CD4-positive, alpha-beta T cell treated with Interleukin-6 for 4 hours (primary cell): Measurements from ENCODE around the gene ST7.

Experiments
- DNase-seq: peaks from one replicate; pipeline ENCODE4 v3.0.0-alpha.2; 2020; ENCODE audit warnings: mixed read lengths

Gene ST7

GRCh38 chr7:116980354-116980753 is 27.1 kb downstream of the ST7 start:
- no peak for DNase-seq

GRCh38 chr7:116981939-116982338 is 28.6 kb downstream of the ST7 start:
- no peak for DNase-seq

GRCh38 chr7:116984511-116984910 is 31.2 kb downstream of the ST7 start:
- no peak for DNase-seq

GRCh38 chr7:116984917-116985316 is 31.6 kb downstream of the ST7 start:
- DNase-seq: no peak

- DNase-seq: no peak
Observed at GRCh38 chr7:116985575-116985974, 32.3 kb downstream of the ST7 start.

- no peak for DNase-seq
Observed at GRCh38 chr7:116986611-116987565, 33.6 kb downstream of the ST7 start.

- DNase-seq: no peak
Observed at GRCh38 chr7:116988363-116988989, 35.2 kb downstream of the ST7 start.

GRCh38 chr7:116990056-116990455 is 36.8 kb downstream of the ST7 start:
- DNase-seq: no peak

GRCh38 chr7:116991233-116991632 is 37.9 kb downstream of the ST7 start:
- no peak for DNase-seq

GRCh38 chr7:116994611-116995010 is 41.3 kb downstream of the ST7 start:
- DNase-seq: no peak

- no peak for DNase-seq
Observed at GRCh38 chr7:116997972-116998371, 44.7 kb downstream of the ST7 start.

GRCh38 chr7:116998567-116999175 is 45.4 kb downstream of the ST7 start:
- DNase-seq: no peak

GRCh38 chr7:116999311-116999710 is 46.0 kb downstream of the ST7 start:
- DNase-seq: no peak

- no peak for DNase-seq
Observed at GRCh38 chr7:117001283-117001682, 48.0 kb downstream of the ST7 start.

GRCh38 chr7:117004899-117005298 is 51.6 kb downstream of the ST7 start:
- DNase-seq: no peak

GRCh38 chr7:117005449-117005848 is 52.1 kb downstream of the ST7 start:
- DNase-seq: no peak

- DNase-seq: no peak
Observed at GRCh38 chr7:117006907-117007684, 53.8 kb downstream of the ST7 start.

GRCh38 chr7:117008118-117008885 is 55.0 kb downstream of the ST7 start:
- DNase-seq: no peak

- peak; percentile 33 for DNase-seq
Observed at GRCh38 chr7:117008886-117009531, 55.7 kb downstream of the ST7 start.

- DNase-seq: no peak
Observed at GRCh38 chr7:117009705-117010361, 56.5 kb downstream of the ST7 start.
